ENCODE results near the gene IMMP2L. TPM values are rescaled to one million over a fixed set of nuclear protein-coding genes. Genes with fewer than 3 reads are reported as not detected.
"Not testable (repeated sequence)": the region's sequence is repeated elsewhere in the genome, so short reads cannot be mapped to it uniquely, and the experiment has no call there.

Gene IMMP2L
- total RNA-seq, 1 donor from 2014 or later: 16.7 TPM

DNA sequence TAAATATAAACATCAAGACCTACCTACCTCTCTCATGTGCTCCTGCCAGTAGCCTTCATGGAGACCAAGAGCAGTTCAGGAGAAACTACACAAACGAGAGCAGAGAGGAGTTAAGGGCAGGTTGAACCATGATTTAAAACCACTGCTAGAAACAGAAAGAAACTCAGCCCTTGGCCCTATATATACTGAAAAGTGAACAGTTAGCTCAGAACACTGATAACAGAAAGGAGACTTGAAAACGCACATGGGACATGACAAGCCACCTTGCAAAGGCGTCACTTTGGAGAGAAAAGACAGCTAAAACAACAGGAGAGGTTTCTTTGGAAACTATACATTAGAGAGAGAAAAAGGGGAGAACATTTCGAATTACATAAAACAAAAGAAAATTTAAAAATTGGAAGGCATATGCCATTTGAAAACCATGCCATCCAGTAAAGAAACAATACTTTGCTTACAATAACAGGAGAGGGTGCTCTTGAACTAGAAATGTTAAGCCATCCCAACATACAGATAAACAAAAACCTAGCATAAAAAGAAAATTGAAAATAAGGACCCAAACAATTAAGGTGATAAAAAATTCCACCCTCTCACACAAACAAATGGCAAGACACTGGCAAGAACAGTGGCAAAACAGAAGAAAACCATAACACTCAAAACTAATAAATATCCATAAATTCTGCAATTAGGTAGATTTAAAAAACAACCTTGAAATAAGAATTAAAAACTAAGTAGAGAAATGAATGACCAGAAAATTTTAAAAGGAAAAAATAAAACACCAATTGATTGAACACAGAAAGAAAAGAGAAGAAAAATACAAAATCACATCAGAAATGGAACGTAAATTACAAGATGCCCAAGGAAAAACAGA, 232.7 kb downstream of the IMMP2L start:
- intact Hi-C loops (cut with micrococcal nuclease): no loop called here
- H3K36me3 Mint-ChIP-seq (ENCODE audit: low read depth): no peaks in the 10 kb centered on the region
- no peak overlapping the region for H3K4me3 Mint-ChIP-seq
- no peaks in the 10 kb centered on the region for H3K27me3 Mint-ChIP-seq
- H3K4me1 Mint-ChIP-seq: peaks cover 5% of the 10 kb centered on the region
- DNase-seq: no peak
- no peaks in the 10 kb centered on the region for H3K9me3 Mint-ChIP-seq
- H3K27ac Mint-ChIP-seq: no peak overlapping the region

DNA sequence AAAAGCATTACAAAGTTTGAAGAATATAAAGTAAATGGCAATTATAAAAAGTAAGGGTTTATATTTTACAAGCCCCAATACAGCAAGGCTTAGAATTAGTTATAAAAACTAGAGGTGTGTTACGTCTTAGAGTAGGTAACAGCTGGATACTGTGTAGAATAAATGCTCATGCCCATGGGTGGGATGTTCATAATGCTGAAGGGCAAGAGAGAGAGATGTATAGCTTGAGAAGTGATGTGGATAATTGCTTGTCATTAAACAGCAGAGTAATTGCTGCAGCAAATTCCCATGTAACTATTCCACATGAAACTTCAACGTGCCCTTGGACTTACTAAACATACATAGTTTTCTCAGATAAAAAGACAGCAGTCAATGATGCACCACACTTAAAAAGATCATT, 233.8 kb downstream of the IMMP2L start:
- no peak overlapping the region for H3K4me3 Mint-ChIP-seq
- no peak for DNase-seq
- intact Hi-C loops (cut with micrococcal nuclease): no loop called here
- no peak overlapping the region for H3K27ac Mint-ChIP-seq
- no peaks in the 10 kb centered on the region for H3K36me3 Mint-ChIP-seq (ENCODE audit: low read depth)
- peaks cover 6% of the 10 kb centered on the region for H3K4me1 Mint-ChIP-seq
- H3K9me3 Mint-ChIP-seq: no peaks in the 10 kb centered on the region
- H3K27me3 Mint-ChIP-seq: no peaks in the 10 kb centered on the region

DNA sequence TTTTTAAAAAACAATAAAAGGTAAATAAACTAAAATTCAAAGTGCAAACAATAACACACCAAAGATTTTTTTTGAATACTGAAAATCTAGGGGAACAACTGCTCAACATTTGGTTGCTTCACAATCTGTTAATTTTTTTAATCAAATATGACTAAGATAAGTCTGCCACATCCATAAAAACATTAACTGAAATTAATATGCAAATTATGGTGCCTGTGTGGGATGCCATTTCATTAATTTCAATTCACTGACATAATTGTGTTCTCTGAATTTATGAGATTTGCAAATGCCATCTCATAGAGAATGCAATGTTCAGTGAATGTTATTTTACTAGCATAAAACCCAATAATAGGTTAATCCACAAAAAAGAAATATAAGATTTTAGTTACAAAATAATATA, 237.5 kb downstream of the IMMP2L start:
- Mint-ChIP-seq H3K9me3 (no peaks in the 10 kb centered on the region), H3K4me1 (peaks cover 4% of the 10 kb centered on the region)
- intact Hi-C loops (cut with micrococcal nuclease): no loop called here

DNA sequence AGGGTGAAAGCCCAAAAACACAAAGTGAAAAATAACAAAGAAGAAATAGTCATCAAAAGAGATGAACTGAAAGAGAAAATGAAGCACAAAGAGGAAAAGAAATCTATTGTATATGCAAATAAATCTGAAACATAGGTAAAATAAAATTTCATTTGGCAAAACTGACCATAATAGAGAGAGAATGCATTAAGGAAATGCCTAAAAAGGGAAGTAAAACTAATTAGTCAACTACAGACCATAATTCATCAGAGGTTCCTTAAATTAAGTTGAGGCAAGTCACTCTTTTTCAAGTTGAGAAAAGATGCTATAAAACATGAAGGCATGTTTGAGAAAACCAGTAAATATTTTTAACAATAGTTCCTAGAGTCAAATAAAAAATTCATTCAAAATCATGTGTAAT, 238.1 kb downstream of the IMMP2L start:
- no peaks in the 10 kb centered on the region for H3K27me3 Mint-ChIP-seq
- H3K36me3 Mint-ChIP-seq (ENCODE audit: low read depth): no peaks in the 10 kb centered on the region
- DNase-seq: no peak
- no peak overlapping the region for H3K4me3 Mint-ChIP-seq
- intact Hi-C loops (cut with micrococcal nuclease): no loop called here
- H3K9me3 Mint-ChIP-seq: no peaks in the 10 kb centered on the region
- H3K4me1 Mint-ChIP-seq: peaks cover 2% of the 10 kb centered on the region
- H3K27ac Mint-ChIP-seq: no peak overlapping the region

More for the DNA sequence above, 237.5 kb downstream of the IMMP2L start:
- Mint-ChIP-seq H3K27ac (no peak overlapping the region), H3K4me3 (no peak overlapping the region), H3K36me3 (ENCODE audit: low read depth) (no peaks in the 10 kb centered on the region), H3K27me3 (no peaks in the 10 kb centered on the region)
- DNase-seq: no peak

DNA sequence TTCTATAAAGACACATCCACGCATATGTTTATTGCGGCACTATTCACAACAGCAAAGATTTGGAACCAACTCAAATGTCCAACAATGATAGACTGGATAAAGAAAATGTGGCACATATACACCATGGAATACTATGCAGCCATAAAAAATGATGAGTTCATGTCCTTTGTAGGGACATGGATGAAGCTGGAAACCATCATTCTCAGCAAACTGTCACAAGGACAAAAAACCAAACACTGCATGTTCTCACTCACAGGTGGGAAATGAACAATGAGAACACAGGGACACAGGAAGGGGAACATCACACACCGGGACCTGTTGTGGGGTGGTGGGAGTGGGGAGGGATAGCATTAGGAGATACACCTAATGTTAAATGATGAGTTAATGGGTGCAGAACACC, 238.6 kb downstream of the IMMP2L start:
- H3K9me3 Mint-ChIP-seq; H3K27me3 Mint-ChIP-seq; H3K4me3 Mint-ChIP-seq; intact Hi-C loops (cut with micrococcal nuclease); DNase-seq; H3K4me1 Mint-ChIP-seq; H3K27ac Mint-ChIP-seq; H3K36me3 Mint-ChIP-seq (ENCODE audit: low read depth): not testable (repeated sequence)

GRCh38 chr7:111320133-111320532, 242.2 kb downstream of the IMMP2L start:
- Mint-ChIP-seq H3K27me3 (no peaks in the 10 kb centered on the region), H3K36me3 (ENCODE audit: low read depth) (no peaks in the 10 kb centered on the region), H3K4me1 (peaks cover 2% of the 10 kb centered on the region), H3K27ac (no peak overlapping the region), H3K9me3 (no peaks in the 10 kb centered on the region), H3K4me3 (no peak overlapping the region)
- intact Hi-C loops (cut with micrococcal nuclease): no loop called here
- no peak for DNase-seq

- H3K36me3 Mint-ChIP-seq (ENCODE audit: low read depth): no peaks in the 10 kb centered on the region
- H3K4me1 Mint-ChIP-seq: no peaks in the 10 kb centered on the region
- H3K27me3 Mint-ChIP-seq: no peaks in the 10 kb centered on the region
- no peak overlapping the region for H3K4me3 Mint-ChIP-seq
- intact Hi-C loops (cut with micrococcal nuclease): no loop called here
- no peak for DNase-seq
- H3K9me3 Mint-ChIP-seq: no peaks in the 10 kb centered on the region
- H3K27ac Mint-ChIP-seq: no peak overlapping the region
These were observed 249.3 kb downstream of the IMMP2L start for GRCh38 chr7:111312966-111313365.

DNA sequence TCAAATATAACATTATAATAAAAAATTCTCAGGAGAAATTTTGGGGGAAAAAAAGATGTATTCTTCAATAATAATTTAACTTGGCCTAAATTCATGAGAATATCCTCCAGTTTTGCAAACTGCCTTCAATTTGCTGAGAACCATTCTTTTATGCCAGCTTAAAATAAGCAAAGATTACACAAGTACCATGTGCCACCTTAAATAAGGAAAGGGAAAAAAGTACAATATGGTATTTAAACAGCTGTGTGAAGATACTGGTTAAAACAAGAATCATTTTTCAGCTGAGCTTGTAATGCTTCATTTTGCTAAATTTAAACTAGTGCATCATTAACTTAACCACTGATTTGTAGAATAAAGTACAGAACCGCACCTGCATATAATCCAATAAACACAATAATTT, 253.6 kb downstream of the IMMP2L start:
- Mint-ChIP-seq H3K36me3 (ENCODE audit: low read depth) (no peaks in the 10 kb centered on the region), H3K4me1 (no peaks in the 10 kb centered on the region), H3K4me3 (no peak overlapping the region), H3K27me3 (no peaks in the 10 kb centered on the region), H3K9me3 (no peaks in the 10 kb centered on the region), H3K27ac (no peak overlapping the region)
- DNase-seq: no peak
- intact Hi-C loops (cut with micrococcal nuclease): no loop called here

DNA sequence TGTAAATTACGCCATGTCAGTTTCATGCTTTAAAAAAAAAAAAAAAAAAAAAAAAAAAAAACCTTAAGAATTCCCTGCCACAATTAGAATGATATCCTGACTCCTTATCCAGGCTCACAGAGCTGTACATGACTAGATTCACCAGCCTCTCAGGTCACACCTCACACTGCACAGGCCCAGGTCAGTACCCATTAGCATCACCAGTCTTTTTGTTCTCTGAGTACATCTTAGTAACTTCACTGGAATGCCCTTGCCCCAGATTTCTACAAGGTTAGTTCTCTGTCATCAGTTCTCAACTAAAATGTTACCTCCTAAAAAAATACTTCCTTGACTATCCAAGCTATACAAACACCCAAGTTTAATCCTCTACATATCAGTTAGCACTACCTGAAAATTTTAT, 260.4 kb downstream of the IMMP2L start:
- DNase-seq: no peak
- Mint-ChIP-seq H3K27ac (no peak overlapping the region), H3K36me3 (ENCODE audit: low read depth) (no peaks in the 10 kb centered on the region), H3K9me3 (no peaks in the 10 kb centered on the region), H3K27me3 (no peaks in the 10 kb centered on the region), H3K4me3 (no peak overlapping the region), H3K4me1 (no peaks in the 10 kb centered on the region)
- intact Hi-C loops (cut with micrococcal nuclease): no loop called here

GRCh38 chr7:111294494-111294893, 267.8 kb downstream of the IMMP2L start:
- DNase-seq: no peak
- H3K36me3 Mint-ChIP-seq (ENCODE audit: low read depth): no peaks in the 10 kb centered on the region
- intact Hi-C loops (cut with micrococcal nuclease): no loop called here
- H3K4me1 Mint-ChIP-seq: no peaks in the 10 kb centered on the region
- no peaks in the 10 kb centered on the region for H3K9me3 Mint-ChIP-seq
- no peaks in the 10 kb centered on the region for H3K27me3 Mint-ChIP-seq
- no peak overlapping the region for H3K27ac Mint-ChIP-seq
- H3K4me3 Mint-ChIP-seq: no peak overlapping the region

- Mint-ChIP-seq H3K4me3 (no peak overlapping the region), H3K27ac (no peak overlapping the region), H3K27me3 (no peaks in the 10 kb centered on the region), H3K9me3 (no peaks in the 10 kb centered on the region), H3K4me1 (no peaks in the 10 kb centered on the region), H3K36me3 (ENCODE audit: low read depth) (no peaks in the 10 kb centered on the region)
- no peak for DNase-seq
- intact Hi-C loops (cut with micrococcal nuclease): no loop called here
These were observed 270.2 kb downstream of the IMMP2L start for GRCh38 chr7:111292026-111292470.

DNA sequence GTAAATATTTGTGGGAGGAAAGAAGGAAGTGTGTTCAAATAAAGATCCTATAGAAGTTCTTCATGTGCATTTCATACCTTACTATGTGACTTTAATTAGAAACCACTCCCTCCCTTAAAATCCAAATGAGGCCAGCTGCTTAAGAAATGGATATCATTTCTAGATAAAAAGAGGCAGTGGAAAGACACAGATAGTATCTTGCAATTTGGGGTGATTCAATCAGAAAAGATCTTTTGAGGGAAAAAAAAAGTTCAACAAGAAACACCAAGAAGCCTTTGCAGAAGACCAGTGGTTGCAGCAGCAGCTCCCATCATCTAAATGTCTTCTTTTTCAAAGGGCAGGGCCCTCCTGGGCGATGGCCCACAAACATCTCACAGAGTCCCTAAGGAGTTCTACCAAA, 271.3 kb downstream of the IMMP2L start:
- DNase-seq: no peak
- Mint-ChIP-seq H3K4me1 (no peaks in the 10 kb centered on the region), H3K36me3 (ENCODE audit: low read depth) (no peaks in the 10 kb centered on the region), H3K27me3 (no peaks in the 10 kb centered on the region), H3K4me3 (no peak overlapping the region), H3K9me3 (no peaks in the 10 kb centered on the region), H3K27ac (no peak overlapping the region)
- intact Hi-C loops (cut with micrococcal nuclease): no loop called here

GRCh38 chr7:111290419-111290818, 271.9 kb downstream of the IMMP2L start:
- Mint-ChIP-seq H3K4me3 (no peak overlapping the region), H3K27ac (no peak overlapping the region), H3K36me3 (ENCODE audit: low read depth) (no peaks in the 10 kb centered on the region), H3K9me3 (no peaks in the 10 kb centered on the region), H3K4me1 (no peaks in the 10 kb centered on the region), H3K27me3 (no peaks in the 10 kb centered on the region)
- no peak for DNase-seq
- intact Hi-C loops (cut with micrococcal nuclease): no loop called here

DNA sequence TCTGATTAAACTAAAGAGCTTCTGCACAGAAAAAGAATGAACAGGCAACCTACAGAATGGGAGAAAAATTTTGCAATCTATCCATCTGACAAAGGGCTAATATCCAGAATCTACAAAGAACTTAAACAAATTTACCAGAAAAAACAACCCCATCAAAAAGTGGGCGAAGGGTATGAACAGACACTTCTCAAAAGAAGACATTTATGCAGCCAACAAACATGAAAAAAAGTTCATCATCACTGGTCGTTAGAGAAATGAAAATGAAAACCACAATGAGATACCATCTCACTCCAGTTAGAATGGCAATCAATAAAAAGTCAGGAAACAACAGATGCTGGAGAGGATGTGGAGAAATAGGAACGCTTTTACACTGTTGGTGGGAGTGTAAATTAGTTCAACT, 273.9 kb downstream of the IMMP2L start:
- not testable (repeated sequence) for DNase-seq

DNA sequence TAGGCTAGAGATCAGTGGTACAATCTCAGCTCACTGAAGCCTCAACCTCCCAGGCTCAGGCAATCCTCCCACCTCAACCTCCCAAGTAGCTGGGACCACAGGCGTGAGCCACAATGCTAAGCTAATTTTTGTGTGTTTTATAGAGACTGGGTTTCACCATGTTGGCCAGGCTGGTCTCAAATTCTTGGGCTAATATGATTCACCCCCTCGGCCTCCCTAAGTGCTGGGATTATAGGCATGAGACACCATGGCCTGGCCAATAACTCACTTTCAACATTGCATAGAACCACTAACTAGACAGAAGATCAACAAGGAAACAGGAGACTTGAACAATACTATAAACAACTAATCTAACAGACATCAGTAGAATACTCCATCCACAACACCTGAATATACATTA, 279.7 kb downstream of the IMMP2L start:
- no peaks in the 10 kb centered on the region for H3K36me3 Mint-ChIP-seq (ENCODE audit: low read depth)
- no peak overlapping the region for H3K4me3 Mint-ChIP-seq
- H3K9me3 Mint-ChIP-seq: peaks cover 7% of the 10 kb centered on the region
- intact Hi-C loops (cut with micrococcal nuclease): no loop called here
- H3K27me3 Mint-ChIP-seq: no peaks in the 10 kb centered on the region
- H3K4me1 Mint-ChIP-seq: no peaks in the 10 kb centered on the region
- DNase-seq: no peak
- H3K27ac Mint-ChIP-seq: no peak overlapping the region

More for the DNA sequence above, 273.9 kb downstream of the IMMP2L start:
- H3K36me3 Mint-ChIP-seq (ENCODE audit: low read depth); H3K4me1 Mint-ChIP-seq; H3K27ac Mint-ChIP-seq; H3K4me3 Mint-ChIP-seq; H3K9me3 Mint-ChIP-seq; intact Hi-C loops (cut with micrococcal nuclease); H3K27me3 Mint-ChIP-seq: not testable (repeated sequence)

All from activated CD4-positive, alpha-beta T cell treated with anti-CD3 and anti-CD28 coated beads, Interleukin-2, amount 10 ng/mL, durations not matched to agents 24 days and 14 days (primary cell).